ENCODE data around the gene KRT79. TPM values are rescaled to one million over a fixed set of nuclear protein-coding genes. Genes with fewer than 3 reads are reported as not detected.

KRT79 gene
- total RNA-seq, 4 donors from 2014 or later = not detected

DNA sequence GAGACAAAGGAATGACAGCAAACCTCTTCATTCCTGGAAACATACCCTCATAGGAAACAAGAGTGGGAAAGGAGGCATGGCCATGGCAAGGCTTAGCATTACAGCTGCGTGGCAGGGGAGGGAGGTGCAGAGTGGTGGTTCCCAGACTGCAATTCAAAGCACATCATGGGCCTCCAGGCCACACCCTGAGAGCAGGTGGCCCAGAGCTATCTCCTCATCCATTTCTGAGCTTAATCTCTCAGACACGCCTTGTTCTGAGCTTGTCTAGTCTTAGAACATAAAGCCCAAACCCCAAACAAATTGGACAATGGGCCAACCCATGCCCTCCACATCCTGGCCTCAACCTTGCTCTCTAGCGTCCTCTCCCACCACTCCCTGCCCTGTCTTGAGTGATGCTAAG, 32.3 kb downstream of the KRT79 start:
- intact Hi-C loops (cut with DNase I) = no loop called here
- Histone ChIP-seq H3K27me3 (no peaks in the 10 kb centered on the region), H3K4me1 (peaks cover 0 to 9% (median 6%) of the 10 kb centered on the region in 4 donors), H3K4me3 (no peak overlapping the region), H3K36me3 (no peaks in the 10 kb centered on the region), H3K27ac (replicated peaks in 1 of 4) (no peak overlapping the region), H3K9me3 (no peaks in the 10 kb centered on the region)
- DNase-seq (ENCODE audit: extremely low spot score) = no peak
- TF ChIP-seq EP300 (IDR thresholded peaks at IDR 0.05) (no peak), POLR2AphosphoS5 (IDR thresholded peaks at IDR 0.05) (no peak), POLR2A (IDR thresholded peaks at IDR 0.05; ENCODE audit: low read depth) (no peak)
- TF ChIP-seq, protein P1, sequence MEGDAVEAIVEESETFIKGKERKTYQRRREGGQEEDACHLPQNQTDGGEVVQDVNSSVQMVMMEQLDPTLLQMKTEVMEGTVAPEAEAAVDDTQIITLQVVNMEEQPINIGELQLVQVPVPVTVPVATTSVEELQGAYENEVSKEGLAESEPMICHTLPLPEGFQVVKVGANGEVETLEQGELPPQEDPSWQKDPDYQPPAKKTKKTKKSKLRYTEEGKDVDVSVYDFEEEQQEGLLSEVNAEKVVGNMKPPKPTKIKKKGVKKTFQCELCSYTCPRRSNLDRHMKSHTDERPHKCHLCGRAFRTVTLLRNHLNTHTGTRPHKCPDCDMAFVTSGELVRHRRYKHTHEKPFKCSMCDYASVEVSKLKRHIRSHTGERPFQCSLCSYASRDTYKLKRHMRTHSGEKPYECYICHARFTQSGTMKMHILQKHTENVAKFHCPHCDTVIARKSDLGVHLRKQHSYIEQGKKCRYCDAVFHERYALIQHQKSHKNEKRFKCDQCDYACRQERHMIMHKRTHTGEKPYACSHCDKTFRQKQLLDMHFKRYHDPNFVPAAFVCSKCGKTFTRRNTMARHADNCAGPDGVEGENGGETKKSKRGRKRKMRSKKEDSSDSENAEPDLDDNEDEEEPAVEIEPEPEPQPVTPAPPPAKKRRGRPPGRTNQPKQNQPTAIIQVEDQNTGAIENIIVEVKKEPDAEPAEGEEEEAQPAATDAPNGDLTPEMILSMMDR (IDR thresholded peaks at IDR 0.05) = no peak
- WGBS = 71% methylated on average over 3 of the region's 3 CpGs

DNA sequence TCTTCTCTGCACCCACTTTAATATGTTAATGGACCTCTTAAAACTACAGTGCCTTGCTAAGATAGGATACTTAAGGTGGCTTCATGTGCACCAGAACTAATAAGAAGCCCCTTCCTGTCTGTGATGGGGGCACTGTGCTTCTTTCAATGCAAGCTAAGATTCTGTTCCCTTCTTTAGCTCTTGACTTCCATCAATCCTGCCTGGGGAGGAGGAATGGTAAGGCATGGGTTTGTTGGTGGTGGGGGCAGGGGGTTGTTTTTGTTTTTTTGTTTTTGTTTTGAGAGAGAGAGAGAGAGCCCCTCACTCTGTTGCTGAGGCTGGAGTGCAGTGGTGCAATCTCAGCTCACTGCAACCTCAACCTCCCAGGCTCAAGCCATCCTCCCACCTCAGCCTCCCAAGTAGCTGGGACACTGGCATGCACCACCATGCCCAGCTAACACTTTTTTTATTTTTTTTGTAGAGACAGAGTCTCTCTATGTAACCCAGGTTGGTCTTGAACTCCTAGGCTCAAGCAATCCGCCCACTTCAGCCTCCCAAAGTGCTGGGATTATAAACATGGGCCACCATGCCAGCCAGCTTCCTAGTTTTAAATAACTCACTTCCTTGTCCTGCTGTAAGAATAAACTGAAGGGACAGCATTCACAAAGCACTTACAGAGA, 33.7 kb downstream of the KRT79 start:
- Histone ChIP-seq H3K27ac (replicated peaks in 1 of 4) (no peak overlapping the region), H3K4me3 (no peak overlapping the region), H3K9me3 (no peaks in the 10 kb centered on the region), H3K27me3 (no peaks in the 10 kb centered on the region), H3K36me3 (no peaks in the 10 kb centered on the region), H3K4me1 (peaks cover 0 to 9% (median 6%) of the 10 kb centered on the region in 4 donors)
- DNase-seq (ENCODE audit: extremely low spot score) = no peak
- TF ChIP-seq POLR2AphosphoS5 (IDR thresholded peaks at IDR 0.05) (no peak), EP300 (IDR thresholded peaks at IDR 0.05) (no peak), POLR2A (IDR thresholded peaks at IDR 0.05; ENCODE audit: low read depth) (no peak)
- TF ChIP-seq, protein P1 (IDR thresholded peaks at IDR 0.05) = no peak
- WGBS = 76% methylated on average over 1 of the region's 1 CpG
- intact Hi-C loops (cut with DNase I) = no loop called here

DNA sequence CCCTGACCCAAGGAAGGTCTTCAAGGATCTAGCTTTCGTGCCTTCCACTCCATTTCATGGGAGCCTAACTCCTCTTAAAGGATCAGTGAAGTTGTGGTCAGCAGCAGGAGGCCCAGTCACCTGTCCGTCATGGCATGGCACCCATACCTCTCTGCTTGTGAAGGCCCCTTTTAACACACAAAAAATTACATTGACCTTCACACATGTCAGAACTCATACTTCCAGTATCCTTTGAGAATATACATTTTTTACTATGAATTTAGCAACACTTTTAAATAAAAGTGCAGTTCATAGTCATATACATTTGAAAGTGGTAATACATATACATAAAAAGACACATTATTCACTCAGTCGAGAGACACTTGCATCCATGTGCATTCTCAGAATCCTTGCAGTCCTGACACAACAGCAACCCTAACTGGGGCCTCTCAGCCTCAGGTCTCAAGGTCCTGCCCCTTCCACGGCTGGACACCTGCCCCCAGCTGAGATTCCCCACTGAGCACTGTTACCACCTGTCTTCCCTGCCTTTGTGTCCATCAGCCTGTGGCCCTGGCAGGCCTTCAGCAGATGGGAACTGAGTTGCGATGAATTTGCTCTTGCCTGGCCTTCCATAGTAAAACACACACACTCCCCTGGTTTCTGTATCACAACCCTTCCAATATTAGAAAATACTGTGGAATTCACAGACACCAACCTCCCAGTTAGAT, 34.5 kb downstream of the KRT79 start:
- TF ChIP-seq POLR2AphosphoS5 (IDR thresholded peaks at IDR 0.05) (no peak), EP300 (IDR thresholded peaks at IDR 0.05) (no peak), POLR2A (IDR thresholded peaks at IDR 0.05; ENCODE audit: low read depth) (no peak)
- TF ChIP-seq, protein P1 (IDR thresholded peaks at IDR 0.05) = no peak
- H3K9me3 ChIP-seq = no peaks in the 10 kb centered on the region
- WGBS = 72% methylated on average over 5 of the region's 5 CpGs
- H3K4me3 ChIP-seq = no peak overlapping the region
- intact Hi-C loops (cut with DNase I) = no loop called here
- H3K27ac ChIP-seq (replicated peaks in 1 of 4) = no peak overlapping the region
- no peak for DNase-seq (ENCODE audit: extremely low spot score)
- H3K4me1 ChIP-seq = peaks cover 0 to 9% (median 6%) of the 10 kb centered on the region in 4 donors
- peaks cover 0 to 2% (median 0%) of the 10 kb centered on the region in 4 donors for H3K27me3 ChIP-seq
- no peaks in the 10 kb centered on the region for H3K36me3 ChIP-seq

DNA sequence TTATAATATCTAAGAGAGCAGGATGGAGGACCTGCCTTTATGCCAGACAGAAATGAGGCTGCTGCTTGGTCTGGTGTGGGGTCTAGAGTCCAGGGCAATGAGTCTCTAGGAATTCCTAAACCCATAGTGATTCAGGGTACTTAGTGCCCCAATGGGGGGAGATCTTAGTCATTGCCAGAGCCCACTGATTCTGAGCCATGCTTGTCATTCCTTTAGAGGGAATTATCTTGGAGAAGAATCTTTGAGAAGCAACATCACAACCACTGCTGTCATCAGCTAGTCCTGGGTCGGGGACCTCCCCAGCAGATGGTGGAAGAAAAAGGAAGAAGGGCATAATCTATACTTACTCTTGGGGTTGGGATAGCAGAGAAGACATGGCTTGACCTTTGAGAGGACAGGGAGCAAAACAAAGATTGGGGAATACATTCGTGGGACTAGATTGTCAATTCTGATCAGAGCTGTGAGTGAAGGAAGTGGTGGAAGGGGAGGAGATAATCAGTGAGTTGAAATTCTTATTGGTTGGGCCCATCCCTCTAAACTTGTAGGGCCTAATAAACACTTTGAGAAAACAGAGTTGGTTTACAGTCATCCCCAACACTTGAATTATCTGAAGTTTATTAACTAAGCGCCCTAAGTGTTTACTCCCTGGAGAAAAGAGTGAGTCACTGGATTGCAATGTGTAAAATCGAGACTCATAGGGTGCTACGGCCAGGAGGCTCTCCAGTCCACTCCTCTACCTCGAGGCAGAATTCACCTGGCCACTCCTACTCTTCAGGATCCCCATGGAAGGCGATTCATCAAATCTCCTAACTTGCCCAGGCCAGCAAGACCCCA, 35.2 kb downstream of the KRT79 start:
- intact Hi-C loops (cut with DNase I) = no loop called here
- DNase-seq (ENCODE audit: extremely low spot score) = no peak
- H3K4me1 ChIP-seq = peaks cover 0 to 9% (median 4%) of the 10 kb centered on the region in 4 donors
- H3K4me3 ChIP-seq = no peak overlapping the region
- WGBS = 65% methylated on average over 5 of the region's 7 CpGs
- TF ChIP-seq, protein P1 (IDR thresholded peaks at IDR 0.05) = no peak
- no peak for TF ChIP-seq EP300 (IDR thresholded peaks at IDR 0.05)
- no peak for TF ChIP-seq POLR2AphosphoS5 (IDR thresholded peaks at IDR 0.05)
- no peak for TF ChIP-seq POLR2A (IDR thresholded peaks at IDR 0.05; ENCODE audit: low read depth)
- H3K36me3 ChIP-seq = no peaks in the 10 kb centered on the region
- no peak overlapping the region for H3K27ac ChIP-seq (replicated peaks in 1 of 4)
- H3K27me3 ChIP-seq = peaks cover 0 to 4% (median 0%) of the 10 kb centered on the region in 4 donors
- H3K9me3 ChIP-seq = no peaks in the 10 kb centered on the region
